Astrocyte of the spinal cord (primary cell): ENCODE data around the gene DAPK2.

ENCODE experiments used
- DNase-seq: peaks from one replicate; pipeline ENCODE4 v3.0.0; 2011; ENCODE audit warnings: low read depth, low spot score
- H3K4me3 ChIP-seq: 2 replicates; pipeline ENCODE4 v1.5.1; 2011; ENCODE audit warnings: low read depth, mild to moderate bottlenecking, low read length, moderate library complexity
- in situ Hi-C: cut with HindIII; loops from 2 replicates; pipeline ENCODE4 v1.10.0; 2017; ENCODE audit warnings: low sequenced_read_pairs
- TF ChIP-seq, protein P1 (sequence below): IDR thresholded peaks from 2 replicates; pipeline ENCODE4 v1.5.1; 2012; ENCODE audit warnings: low read depth, mild to moderate bottlenecking, low read length, inconsistent platforms

Gene DAPK2

GRCh38 chr15:63981596-63982320 lies 64.5 kb downstream of the DAPK2 start:
- no peak for DNase-seq
- in situ Hi-C loops: no loop called here
- TF ChIP-seq, protein P1, sequence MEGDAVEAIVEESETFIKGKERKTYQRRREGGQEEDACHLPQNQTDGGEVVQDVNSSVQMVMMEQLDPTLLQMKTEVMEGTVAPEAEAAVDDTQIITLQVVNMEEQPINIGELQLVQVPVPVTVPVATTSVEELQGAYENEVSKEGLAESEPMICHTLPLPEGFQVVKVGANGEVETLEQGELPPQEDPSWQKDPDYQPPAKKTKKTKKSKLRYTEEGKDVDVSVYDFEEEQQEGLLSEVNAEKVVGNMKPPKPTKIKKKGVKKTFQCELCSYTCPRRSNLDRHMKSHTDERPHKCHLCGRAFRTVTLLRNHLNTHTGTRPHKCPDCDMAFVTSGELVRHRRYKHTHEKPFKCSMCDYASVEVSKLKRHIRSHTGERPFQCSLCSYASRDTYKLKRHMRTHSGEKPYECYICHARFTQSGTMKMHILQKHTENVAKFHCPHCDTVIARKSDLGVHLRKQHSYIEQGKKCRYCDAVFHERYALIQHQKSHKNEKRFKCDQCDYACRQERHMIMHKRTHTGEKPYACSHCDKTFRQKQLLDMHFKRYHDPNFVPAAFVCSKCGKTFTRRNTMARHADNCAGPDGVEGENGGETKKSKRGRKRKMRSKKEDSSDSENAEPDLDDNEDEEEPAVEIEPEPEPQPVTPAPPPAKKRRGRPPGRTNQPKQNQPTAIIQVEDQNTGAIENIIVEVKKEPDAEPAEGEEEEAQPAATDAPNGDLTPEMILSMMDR: no peak
- H3K4me3 ChIP-seq: no peak overlapping the region

- in situ Hi-C loops: no loop called here
- H3K4me3 ChIP-seq: no peak overlapping the region
- TF ChIP-seq, protein P1: no peak
- no peak for DNase-seq
Measured at GRCh38 chr15:63979262-63979793, 67.0 kb downstream of the DAPK2 start.

DNA sequence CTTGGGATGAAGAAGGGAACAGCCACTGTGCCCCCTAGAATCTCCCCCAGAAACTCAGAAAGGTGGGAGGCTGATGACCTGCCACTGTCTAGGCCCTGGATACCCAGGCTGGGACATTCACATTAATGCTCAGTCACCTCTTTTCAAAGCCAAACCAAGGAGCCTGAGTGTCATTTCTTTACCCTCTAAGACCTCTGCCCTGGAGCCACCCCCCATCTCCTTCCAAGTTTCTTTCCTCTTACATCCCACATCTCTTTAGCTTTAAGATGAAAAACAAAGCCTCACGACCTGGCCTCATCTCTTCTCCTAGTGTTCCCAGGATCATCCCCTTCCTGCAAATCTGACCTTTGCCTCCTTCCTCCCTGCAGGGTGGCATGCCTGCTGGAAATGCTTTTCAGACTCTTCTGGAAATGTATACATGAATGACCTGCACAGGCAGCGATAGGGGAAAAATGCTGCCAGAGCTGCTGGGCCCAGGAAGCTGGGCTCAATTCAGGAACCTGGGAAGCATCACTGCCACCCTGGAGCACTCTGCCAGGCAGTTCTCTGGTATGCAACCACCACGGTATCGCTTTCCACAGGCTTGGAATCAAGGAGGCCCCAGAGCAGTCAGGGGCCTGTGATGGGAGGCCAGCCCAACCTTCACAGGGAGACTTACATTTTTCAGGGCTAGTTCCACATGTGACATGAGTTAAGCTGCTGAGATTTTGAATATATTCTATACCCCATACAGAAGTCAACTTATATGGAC lies 67.6 kb downstream of the DAPK2 start:
- in situ Hi-C loops: no loop called here
- no peak overlapping the region for H3K4me3 ChIP-seq
- DNase-seq: no peak
- TF ChIP-seq, protein P1: no peak

GRCh38 chr15:63977119-63977518 lies 69.2 kb downstream of the DAPK2 start:
- H3K4me3 ChIP-seq: no peak overlapping the region
- in situ Hi-C loops: no loop called here
- no peak for DNase-seq
- TF ChIP-seq, protein P1: no peak

GRCh38 chr15:63974021-63974420 lies 72.3 kb downstream of the DAPK2 start:
- H3K4me3 ChIP-seq: no peak overlapping the region
- no peak for DNase-seq
- TF ChIP-seq, protein P1: no peak
- in situ Hi-C loops: no loop called here

- in situ Hi-C loops: no loop called here
- peak; percentile 43 for DNase-seq
- H3K4me3 ChIP-seq: no peak overlapping the region
- TF ChIP-seq, protein P1: no peak
Measured at GRCh38 chr15:63973212-63974009, 72.9 kb downstream of the DAPK2 start.
